ENCODE measurements around the gene CHI3L1. TPM values are rescaled to one million over a fixed set of nuclear protein-coding genes. Genes with fewer than 3 reads are reported as not detected.

CHI3L1 gene
- total RNA-seq, 1 donor from 2014 or later = not detected

DNA sequence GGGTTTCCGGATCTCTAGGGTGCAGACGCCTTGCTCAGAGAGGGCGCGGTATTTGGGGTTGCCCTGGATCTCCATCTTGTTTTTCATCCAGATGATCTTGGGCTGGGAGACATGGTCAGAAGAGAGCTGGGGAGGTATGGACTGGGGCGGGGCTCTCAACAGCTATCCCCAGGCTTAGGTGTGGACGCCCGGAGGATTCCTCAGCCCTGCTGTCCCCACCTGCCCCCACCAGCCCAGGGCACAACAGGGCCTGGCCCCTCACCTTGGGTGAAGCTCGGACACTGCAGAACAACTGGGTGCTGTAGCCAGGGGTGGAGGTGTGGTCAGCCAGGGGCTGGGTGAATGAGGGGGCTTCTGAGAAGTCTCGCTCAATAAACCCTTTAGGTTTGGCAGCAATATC is 17.5 kb downstream of the CHI3L1 start:
- no peak for DNase-seq (ENCODE audit: extremely low spot score, unreplicated experiment)
- no peak overlapping the region for H3K4me3 Mint-ChIP-seq (ENCODE audit: unreplicated experiment)
- H3K4me1 Mint-ChIP-seq (ENCODE audit: unreplicated experiment) = no peaks in the 10 kb centered on the region
- H3K9me3 Mint-ChIP-seq (ENCODE audit: unreplicated experiment) = no peaks in the 10 kb centered on the region
- no peaks in the 10 kb centered on the region for H3K36me3 Mint-ChIP-seq (ENCODE audit: unreplicated experiment)
- no peak for TF ChIP-seq CTCF (IDR thresholded peaks at IDR 0.05)
- H3K27ac Mint-ChIP-seq (ENCODE audit: unreplicated experiment) = no peak overlapping the region
- H3K27me3 Mint-ChIP-seq (ENCODE audit: unreplicated experiment) = peaks cover 12% of the 10 kb centered on the region

GRCh38 chr1:203168256-203168786 is 18.2 kb downstream of the CHI3L1 start:
- H3K27ac Mint-ChIP-seq (ENCODE audit: unreplicated experiment) = no peak overlapping the region
- no peaks in the 10 kb centered on the region for H3K36me3 Mint-ChIP-seq (ENCODE audit: unreplicated experiment)
- peaks cover 16% of the 10 kb centered on the region for H3K27me3 Mint-ChIP-seq (ENCODE audit: unreplicated experiment)

GRCh38 chr1:203167913-203168200 is 18.6 kb downstream of the CHI3L1 start:
- H3K27ac Mint-ChIP-seq (ENCODE audit: unreplicated experiment) = no peak overlapping the region
- H3K9me3 Mint-ChIP-seq (ENCODE audit: unreplicated experiment) = no peaks in the 10 kb centered on the region
- no peaks in the 10 kb centered on the region for H3K4me1 Mint-ChIP-seq (ENCODE audit: unreplicated experiment)
- H3K27me3 Mint-ChIP-seq (ENCODE audit: unreplicated experiment) = peaks cover 20% of the 10 kb centered on the region
- no peak overlapping the region for H3K4me3 Mint-ChIP-seq (ENCODE audit: unreplicated experiment)
- TF ChIP-seq CTCF (IDR thresholded peaks at IDR 0.05) = no peak
- no peaks in the 10 kb centered on the region for H3K36me3 Mint-ChIP-seq (ENCODE audit: unreplicated experiment)
- DNase-seq (ENCODE audit: extremely low spot score, unreplicated experiment) = no peak

More at GRCh38 chr1:203168256-203168786, 18.2 kb downstream of the CHI3L1 start:
- H3K4me3 Mint-ChIP-seq (ENCODE audit: unreplicated experiment) = no peak overlapping the region
- H3K4me1 Mint-ChIP-seq (ENCODE audit: unreplicated experiment) = no peaks in the 10 kb centered on the region
- no peak for TF ChIP-seq CTCF (IDR thresholded peaks at IDR 0.05)
- no peak for DNase-seq (ENCODE audit: extremely low spot score, unreplicated experiment)
- H3K9me3 Mint-ChIP-seq (ENCODE audit: unreplicated experiment) = no peaks in the 10 kb centered on the region

- H3K4me1 Mint-ChIP-seq (ENCODE audit: unreplicated experiment) = no peaks in the 10 kb centered on the region
- H3K27me3 Mint-ChIP-seq (ENCODE audit: unreplicated experiment) = peaks cover 24% of the 10 kb centered on the region
- no peaks in the 10 kb centered on the region for H3K9me3 Mint-ChIP-seq (ENCODE audit: unreplicated experiment)
These were observed 19.2 kb downstream of the CHI3L1 start for GRCh38 chr1:203167026-203167912.

More at GRCh38 chr1:203167026-203167912, 19.2 kb downstream of the CHI3L1 start:
- TF ChIP-seq CTCF (IDR thresholded peaks at IDR 0.05) = no peak
- no peaks in the 10 kb centered on the region for H3K36me3 Mint-ChIP-seq (ENCODE audit: unreplicated experiment)
- DNase-seq (ENCODE audit: extremely low spot score, unreplicated experiment) = no peak
- no peak overlapping the region for H3K4me3 Mint-ChIP-seq (ENCODE audit: unreplicated experiment)
- H3K27ac Mint-ChIP-seq (ENCODE audit: unreplicated experiment) = no peak overlapping the region
